GM10266 (cell line): ENCODE results near the gene POPDC3.

Source experiments
- DNase-seq: peaks from one replicate; pipeline ENCODE4 v3.0.0; 2012; ENCODE audit errors: extremely low spot score
- CTCF ChIP-seq: IDR thresholded peaks from 2 replicates; pipeline ENCODE4 v1.5.1; 2012; ENCODE audit warnings: mild to moderate bottlenecking, low read depth; ENCODE audit not compliant: control insufficient read depth, insufficient read depth; ENCODE audit errors: missing control alignments

Gene POPDC3

GRCh38 chr6:105194591-105194990 is 14.8 kb upstream of the POPDC3 start:
- DNase-seq = no peak
- TF ChIP-seq CTCF = no peak

GRCh38 chr6:105194106-105194505 is 14.3 kb upstream of the POPDC3 start:
- no peak for TF ChIP-seq CTCF
- DNase-seq = no peak

GRCh38 chr6:105193647-105194046 is 13.8 kb upstream of the POPDC3 start:
- no peak for DNase-seq
- no peak for TF ChIP-seq CTCF

- TF ChIP-seq CTCF = no peak
- no peak for DNase-seq
Observed at GRCh38 chr6:105192707-105193465, 13.1 kb upstream of the POPDC3 start.

- no peak for TF ChIP-seq CTCF
- no peak for DNase-seq
Observed at GRCh38 chr6:105191351-105191750, 11.5 kb upstream of the POPDC3 start.

- DNase-seq = no peak
- no peak for TF ChIP-seq CTCF
Observed at GRCh38 chr6:105189026-105189820, 9.4 kb upstream of the POPDC3 start.

GRCh38 chr6:105188251-105188650 is 8.4 kb upstream of the POPDC3 start:
- no peak for DNase-seq
- TF ChIP-seq CTCF = no peak
